ENCODE data around the gene TYRP1. TPM values are rescaled to one million over a fixed set of nuclear protein-coding genes. Genes with fewer than 3 reads are reported as not detected.

Gene TYRP1
- total RNA-seq, 1 donor from 2014 or later: 5.8 TPM

GRCh38 chr9:12680757-12681156 lies 12.4 kb upstream of the TYRP1 start:
- H3K4me1 ChIP-seq: no peaks in the 10 kb centered on the region
- H3K27ac ChIP-seq: no peak overlapping the region
- TF ChIP-seq CTCF (IDR thresholded peaks at IDR 0.05): no peak
- no peaks in the 10 kb centered on the region for H3K27me3 ChIP-seq (ENCODE audit: low read depth)
- no peaks in the 10 kb centered on the region for H3K36me3 ChIP-seq
- DNase-seq (no peak), ATAC-seq (no peak)
- no peaks in the 10 kb centered on the region for H3K9me3 ChIP-seq
- no peak overlapping the region for H3K4me3 ChIP-seq
- intact Hi-C loops (cut with DNase I): no loop called here

GRCh38 chr9:12681620-12682019 lies 11.6 kb upstream of the TYRP1 start:
- DNase-seq (no peak), ATAC-seq (no peak)
- Histone ChIP-seq H3K27ac (no peak overlapping the region), H3K9me3 (no peaks in the 10 kb centered on the region), H3K27me3 (ENCODE audit: low read depth) (no peaks in the 10 kb centered on the region), H3K4me1 (no peaks in the 10 kb centered on the region), H3K36me3 (no peaks in the 10 kb centered on the region), H3K4me3 (no peak overlapping the region)
- intact Hi-C loops (cut with DNase I): no loop called here
- TF ChIP-seq CTCF (IDR thresholded peaks at IDR 0.05): no peak

- no peaks in the 10 kb centered on the region for H3K4me1 ChIP-seq
- no peak overlapping the region for H3K4me3 ChIP-seq
- ATAC-seq (no peak), DNase-seq (no peak)
- no peak overlapping the region for H3K27ac ChIP-seq
- intact Hi-C loops (cut with DNase I): no loop called here
- H3K9me3 ChIP-seq: no peaks in the 10 kb centered on the region
- no peaks in the 10 kb centered on the region for H3K27me3 ChIP-seq (ENCODE audit: low read depth)
- H3K36me3 ChIP-seq: no peaks in the 10 kb centered on the region
- no peak for TF ChIP-seq CTCF (IDR thresholded peaks at IDR 0.05)
Measured at GRCh38 chr9:12684974-12685373, 8.2 kb upstream of the TYRP1 start.

- Histone ChIP-seq H3K36me3 (no peaks in the 10 kb centered on the region), H3K27ac (no peak overlapping the region), H3K4me3 (no peak overlapping the region), H3K9me3 (no peaks in the 10 kb centered on the region), H3K27me3 (ENCODE audit: low read depth) (no peaks in the 10 kb centered on the region), H3K4me1 (no peaks in the 10 kb centered on the region)
- intact Hi-C loops (cut with DNase I): no loop called here
- ATAC-seq (no peak), DNase-seq (no peak)
- TF ChIP-seq CTCF (IDR thresholded peaks at IDR 0.05): no peak
Measured at GRCh38 chr9:12689233-12689632, 4.0 kb upstream of the TYRP1 start.

DNA sequence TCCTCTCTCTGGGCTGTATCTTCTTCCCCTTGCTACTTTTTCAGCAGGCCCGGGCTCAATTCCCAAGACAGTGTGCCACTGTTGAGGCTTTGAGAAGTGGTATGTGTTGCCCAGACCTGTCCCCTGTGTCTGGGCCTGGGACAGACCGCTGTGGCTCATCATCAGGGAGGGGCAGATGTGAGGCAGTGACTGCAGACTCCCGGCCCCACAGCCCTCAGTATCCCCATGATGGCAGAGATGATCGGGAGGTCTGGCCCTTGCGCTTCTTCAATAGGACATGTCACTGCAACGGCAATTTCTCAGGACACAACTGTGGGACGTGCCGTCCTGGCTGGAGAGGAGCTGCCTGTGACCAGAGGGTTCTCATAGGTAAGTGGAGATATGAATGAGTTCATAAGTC lies 828 bp downstream of the TYRP1 start:
- TF ChIP-seq CTCF (IDR thresholded peaks at IDR 0.05): no peak
- no peak overlapping the region for H3K4me3 ChIP-seq
- DNase-seq: peak; percentile 15
- intact Hi-C loops (cut with DNase I): no loop called here
- no peaks in the 10 kb centered on the region for H3K27me3 ChIP-seq (ENCODE audit: low read depth)
- H3K9me3 ChIP-seq: no peaks in the 10 kb centered on the region
- H3K4me1 ChIP-seq: peaks cover 13% of the 10 kb centered on the region
- no peak overlapping the region for H3K27ac ChIP-seq
- no peak for ATAC-seq
- H3K36me3 ChIP-seq: no peaks in the 10 kb centered on the region

GRCh38 chr9:12695474-12695873 lies 2.3 kb downstream of the TYRP1 start:
- H3K27ac ChIP-seq: no peak overlapping the region
- no peaks in the 10 kb centered on the region for H3K9me3 ChIP-seq
- no peak for DNase-seq
- peak overlapping the region; percentile 22 for H3K4me3 ChIP-seq
- TF ChIP-seq CTCF (IDR thresholded peaks at IDR 0.05): no peak
- ATAC-seq: no peak
- H3K4me1 ChIP-seq: peaks cover 14% of the 10 kb centered on the region
- H3K36me3 ChIP-seq: no peaks in the 10 kb centered on the region
- H3K27me3 ChIP-seq (ENCODE audit: low read depth): no peaks in the 10 kb centered on the region
- intact Hi-C loops (cut with DNase I): no loop called here
